ENCODE measurements around the gene NCK2. TPM values are rescaled to one million over a fixed set of nuclear protein-coding genes. Genes with fewer than 3 reads are reported as not detected.
A peak's percentile ranks its signal among the peaks of the same experiment; 100 is the strongest.

NCK2 gene
- total RNA-seq, 1 experiment from 2014 or later = 75.4 TPM

- ChIA-PET CTCF (interaction anchor here (1.2 kb wide), 1 partner anchor 39 kb away, joined by 3 read pairs; no protein-coding TSS in a partner anchor), POLR2A (no interaction called here)
- Mint-ChIP-seq H3K27ac (0 out of 2 replicates have a peak overlapping the region, but pooled peaks have one; percentile 29), H3K4me3 (no peak overlapping the region), H3K27me3 (ENCODE audit: low read depth) (no peaks in the 10 kb centered on the region), H3K36me3 (no peaks in the 10 kb centered on the region), H3K4me1 (peaks cover 66% of the 10 kb centered on the region), H3K9me3 (no peaks in the 10 kb centered on the region)
- no peak for DNase-seq (ENCODE audit: low spot score)
- no peak for ATAC-seq
- TF ChIP-seq KAT7 (CRISPR knock-in tag; IDR thresholded peaks at IDR 0.05; ENCODE audit: borderline replicate concordance) (no peak), FOXJ3 (CRISPR knock-in tag; IDR thresholded peaks at IDR 0.05; ENCODE audit: borderline replicate concordance) (no peak), MXD4 (CRISPR knock-in tag; IDR thresholded peaks at IDR 0.05; ENCODE audit: borderline replicate concordance) (no peak), RORB (CRISPR knock-in tag; IDR thresholded peaks at IDR 0.05) (no peak), ATF2 (CRISPR knock-in tag; IDR thresholded peaks at IDR 0.05; ENCODE audit: borderline replicate concordance, low read depth) (no peak), ZNF532 (CRISPR knock-in tag; IDR thresholded peaks at IDR 0.05; ENCODE audit: borderline replicate concordance) (no peak)
Measured at GRCh38 chr2:105840933-105841332, 96.2 kb downstream of the NCK2 start.

- Mint-ChIP-seq H3K36me3 (no peaks in the 10 kb centered on the region), H3K4me1 (peaks cover 60% of the 10 kb centered on the region), H3K4me3 (no peak overlapping the region), H3K27ac (no peak overlapping the region), H3K9me3 (no peaks in the 10 kb centered on the region), H3K27me3 (ENCODE audit: low read depth) (no peaks in the 10 kb centered on the region)
- no peak for TF ChIP-seq FOXK1 (CRISPR knock-in tag; IDR thresholded peaks at IDR 0.05)
- TF ChIP-seq ARID4B (CRISPR knock-in tag; IDR thresholded peaks at IDR 0.05; ENCODE audit: borderline replicate concordance) = no peak
- no peak for TF ChIP-seq ETV6 (CRISPR knock-in tag; IDR thresholded peaks at IDR 0.05)
- no peak for TF ChIP-seq IRF1 (CRISPR knock-in tag; IDR thresholded peaks at IDR 0.05)
- no peak for TF ChIP-seq NR3C1 (CRISPR knock-in tag; conservative IDR thresholded peaks at IDR 0.05; ENCODE audit: low read depth)
- no peak for TF ChIP-seq RORB (CRISPR knock-in tag; IDR thresholded peaks at IDR 0.05)
- TF ChIP-seq ZNF512 (CRISPR knock-in tag; IDR thresholded peaks at IDR 0.05; ENCODE audit: borderline replicate concordance) = no peak
- TF ChIP-seq ZNF416 (CRISPR knock-in tag; IDR thresholded peaks at IDR 0.05) = no peak
- TF ChIP-seq USF1 (CRISPR knock-in tag; IDR thresholded peaks at IDR 0.05) = no peak
- DNase-seq (ENCODE audit: low spot score) (no peak), ATAC-seq (no peak)
- CTCF ChIA-PET = interaction anchor here (1.2 kb wide), 1 partner anchor 39 kb away, joined by 3 read pairs; no protein-coding TSS in a partner anchor
- POLR2A ChIA-PET = interaction anchor here (0.6 kb wide), 1 partner anchor 1193 kb away, joined by 3 read pairs; no protein-coding TSS in a partner anchor
Measured at GRCh38 chr2:105841551-105841950, 96.8 kb downstream of the NCK2 start.

Data from WTC11 (cell line).